ENCODE data around the gene HAVCR1.

HAVCR1 gene

GRCh38 chr5:156981481-156981880 lies 77.4 kb downstream of the HAVCR1 start:
- no peak for DNase-seq

Data from activated CD8-positive, alpha-beta memory T cell treated with anti-CD3 and anti-CD28 coated beads, Interleukin-2, amount 50 U/mL, for 48 hours (primary cell).